ENCODE data around the gene TUBG1. TPM values are rescaled to one million over a fixed set of nuclear protein-coding genes. Genes with fewer than 3 reads are reported as not detected.

Gene TUBG1
- total and polyA plus RNA-seq, 9 of the 15 experiments (the other 6 are each of a cell fraction or from before 2014, with no cell fraction given), result 33.1 to 147 (median 66.0) TPM

- TF ChIP-seq, protein P1, sequence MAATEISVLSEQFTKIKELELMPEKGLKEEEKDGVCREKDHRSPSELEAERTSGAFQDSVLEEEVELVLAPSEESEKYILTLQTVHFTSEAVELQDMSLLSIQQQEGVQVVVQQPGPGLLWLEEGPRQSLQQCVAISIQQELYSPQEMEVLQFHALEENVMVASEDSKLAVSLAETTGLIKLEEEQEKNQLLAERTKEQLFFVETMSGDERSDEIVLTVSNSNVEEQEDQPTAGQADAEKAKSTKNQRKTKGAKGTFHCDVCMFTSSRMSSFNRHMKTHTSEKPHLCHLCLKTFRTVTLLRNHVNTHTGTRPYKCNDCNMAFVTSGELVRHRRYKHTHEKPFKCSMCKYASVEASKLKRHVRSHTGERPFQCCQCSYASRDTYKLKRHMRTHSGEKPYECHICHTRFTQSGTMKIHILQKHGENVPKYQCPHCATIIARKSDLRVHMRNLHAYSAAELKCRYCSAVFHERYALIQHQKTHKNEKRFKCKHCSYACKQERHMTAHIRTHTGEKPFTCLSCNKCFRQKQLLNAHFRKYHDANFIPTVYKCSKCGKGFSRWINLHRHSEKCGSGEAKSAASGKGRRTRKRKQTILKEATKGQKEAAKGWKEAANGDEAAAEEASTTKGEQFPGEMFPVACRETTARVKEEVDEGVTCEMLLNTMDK (IDR thresholded peaks at IDR 0.05; ENCODE audit: borderline replicate concordance, insufficient read depth, low read depth, low read length, poor library complexity, severe bottlenecking), result no peak
- TF ChIP-seq ZNF589 (CRISPR knock-in tag; IDR thresholded peaks at IDR 0.05; ENCODE audit: low read depth) (no peak), MTA1 (IDR thresholded peaks at IDR 0.05; ENCODE audit: borderline replicate concordance) (no peak), CBX2 (IDR thresholded peaks at IDR 0.05; ENCODE audit: insufficient read depth, low read length, poor library complexity, severe bottlenecking) (no peak), RAD51 (IDR thresholded peaks at IDR 0.05; ENCODE audit: borderline replicate concordance, low read depth) (no peak), ZNF764 (CRISPR knock-in tag; IDR thresholded peaks at IDR 0.05; ENCODE audit: low read depth) (no peak), ZNF707 (CRISPR knock-in tag; conservative IDR thresholded peaks at IDR 0.05) (no peak), SUPT5H (IDR thresholded peaks at IDR 0.05) (no peak), NFE2L1 (tag; IDR thresholded peaks at IDR 0.05; ENCODE audit: borderline replicate concordance, low read depth) (no peak), ZC3H8 (IDR thresholded peaks at IDR 0.05) (no peak), PHB2 (IDR thresholded peaks at IDR 0.05; ENCODE audit: low read depth) (peak; percentile 63), RHOXF2B (CRISPR knock-in tag; conservative IDR thresholded peaks at IDR 0.05) (no peak)
- TF ChIP-seq, protein P2, sequence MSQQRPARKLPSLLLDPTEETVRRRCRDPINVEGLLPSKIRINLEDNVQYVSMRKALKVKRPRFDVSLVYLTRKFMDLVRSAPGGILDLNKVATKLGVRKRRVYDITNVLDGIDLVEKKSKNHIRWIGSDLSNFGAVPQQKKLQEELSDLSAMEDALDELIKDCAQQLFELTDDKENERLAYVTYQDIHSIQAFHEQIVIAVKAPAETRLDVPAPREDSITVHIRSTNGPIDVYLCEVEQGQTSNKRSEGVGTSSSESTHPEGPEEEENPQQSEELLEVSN (IDR thresholded peaks at IDR 0.05; ENCODE audit: borderline replicate concordance in 1 of 2, extremely low read depth in 1 of 2, insufficient read depth in 1 of 2, insufficient read length in 1 of 2, low read depth in 1 of 2, low read length in 1 of 2, poor library complexity in 1 of 2, severe bottlenecking in 1 of 2), result no peak
- TF ChIP-seq, protein P3, sequence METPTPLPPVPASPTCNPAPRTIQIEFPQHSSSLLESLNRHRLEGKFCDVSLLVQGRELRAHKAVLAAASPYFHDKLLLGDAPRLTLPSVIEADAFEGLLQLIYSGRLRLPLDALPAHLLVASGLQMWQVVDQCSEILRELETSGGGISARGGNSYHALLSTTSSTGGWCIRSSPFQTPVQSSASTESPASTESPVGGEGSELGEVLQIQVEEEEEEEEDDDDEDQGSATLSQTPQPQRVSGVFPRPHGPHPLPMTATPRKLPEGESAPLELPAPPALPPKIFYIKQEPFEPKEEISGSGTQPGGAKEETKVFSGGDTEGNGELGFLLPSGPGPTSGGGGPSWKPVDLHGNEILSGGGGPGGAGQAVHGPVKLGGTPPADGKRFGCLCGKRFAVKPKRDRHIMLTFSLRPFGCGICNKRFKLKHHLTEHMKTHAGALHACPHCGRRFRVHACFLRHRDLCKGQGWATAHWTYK (CRISPR knock-in tag; IDR thresholded peaks at IDR 0.05), result no peak
- TF ChIP-seq, protein P4, sequence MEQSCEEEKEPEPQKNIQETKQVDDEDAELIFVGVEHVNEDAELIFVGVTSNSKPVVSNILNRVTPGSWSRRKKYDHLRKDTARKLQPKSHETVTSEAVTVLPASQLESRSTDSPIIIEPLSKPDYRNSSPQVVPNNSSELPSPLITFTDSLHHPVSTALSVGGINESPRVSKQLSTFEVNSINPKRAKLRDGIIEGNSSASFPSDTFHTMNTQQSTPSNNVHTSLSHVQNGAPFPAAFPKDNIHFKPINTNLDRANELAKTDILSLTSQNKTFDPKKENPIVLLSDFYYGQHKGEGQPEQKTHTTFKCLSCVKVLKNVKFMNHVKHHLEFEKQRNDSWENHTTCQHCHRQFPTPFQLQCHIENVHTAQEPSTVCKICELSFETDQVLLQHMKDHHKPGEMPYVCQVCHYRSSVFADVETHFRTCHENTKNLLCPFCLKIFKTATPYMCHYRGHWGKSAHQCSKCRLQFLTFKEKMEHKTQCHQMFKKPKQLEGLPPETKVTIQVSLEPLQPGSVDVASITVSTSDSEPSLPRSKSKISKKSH (CRISPR knock-in tag; IDR thresholded peaks at IDR 0.05), result no peak
- TF ChIP-seq, protein P5, sequence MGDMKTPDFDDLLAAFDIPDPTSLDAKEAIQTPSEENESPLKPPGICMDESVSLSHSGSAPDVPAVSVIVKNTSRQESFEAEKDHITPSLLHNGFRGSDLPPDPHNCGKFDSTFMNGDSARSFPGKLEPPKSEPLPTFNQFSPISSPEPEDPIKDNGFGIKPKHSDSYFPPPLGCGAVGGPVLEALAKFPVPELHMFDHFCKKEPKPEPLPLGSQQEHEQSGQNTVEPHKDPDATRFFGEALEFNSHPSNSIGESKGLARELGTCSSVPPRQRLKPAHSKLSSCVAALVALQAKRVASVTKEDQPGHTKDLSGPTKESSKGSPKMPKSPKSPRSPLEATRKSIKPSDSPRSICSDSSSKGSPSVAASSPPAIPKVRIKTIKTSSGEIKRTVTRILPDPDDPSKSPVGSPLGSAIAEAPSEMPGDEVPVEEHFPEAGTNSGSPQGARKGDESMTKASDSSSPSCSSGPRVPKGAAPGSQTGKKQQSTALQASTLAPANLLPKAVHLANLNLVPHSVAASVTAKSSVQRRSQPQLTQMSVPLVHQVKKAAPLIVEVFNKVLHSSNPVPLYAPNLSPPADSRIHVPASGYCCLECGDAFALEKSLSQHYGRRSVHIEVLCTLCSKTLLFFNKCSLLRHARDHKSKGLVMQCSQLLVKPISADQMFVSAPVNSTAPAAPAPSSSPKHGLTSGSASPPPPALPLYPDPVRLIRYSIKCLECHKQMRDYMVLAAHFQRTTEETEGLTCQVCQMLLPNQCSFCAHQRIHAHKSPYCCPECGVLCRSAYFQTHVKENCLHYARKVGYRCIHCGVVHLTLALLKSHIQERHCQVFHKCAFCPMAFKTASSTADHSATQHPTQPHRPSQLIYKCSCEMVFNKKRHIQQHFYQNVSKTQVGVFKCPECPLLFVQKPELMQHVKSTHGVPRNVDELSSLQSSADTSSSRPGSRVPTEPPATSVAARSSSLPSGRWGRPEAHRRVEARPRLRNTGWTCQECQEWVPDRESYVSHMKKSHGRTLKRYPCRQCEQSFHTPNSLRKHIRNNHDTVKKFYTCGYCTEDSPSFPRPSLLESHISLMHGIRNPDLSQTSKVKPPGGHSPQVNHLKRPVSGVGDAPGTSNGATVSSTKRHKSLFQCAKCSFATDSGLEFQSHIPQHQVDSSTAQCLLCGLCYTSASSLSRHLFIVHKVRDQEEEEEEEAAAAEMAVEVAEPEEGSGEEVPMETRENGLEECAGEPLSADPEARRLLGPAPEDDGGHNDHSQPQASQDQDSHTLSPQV (IDR thresholded peaks at IDR 0.05), result peak; percentile 79
Observed at GRCh38 chr17:42629411-42630009, 20.0 kb downstream of the TUBG1 start (continued).
